GM06990 (cell line): ENCODE measurements around the gene GRK5.

Experiments used
- DNase-seq: peaks from one replicate; pipeline ENCODE4 v3.0.0-alpha.2; 2011; ENCODE audit not compliant: insufficient read length; ENCODE audit errors: extremely low read depth
- H3K27me3 ChIP-seq: replicated peaks from 2 replicates; pipeline ENCODE4 v1.6.0; 2011; ENCODE audit warnings: low read length; ENCODE audit not compliant: control insufficient read depth, insufficient read depth
- H3K36me3 ChIP-seq: 2 replicates; pipeline ENCODE4 v1.5.1; 2011; ENCODE audit warnings: low read length; ENCODE audit not compliant: control insufficient read depth, insufficient read depth
- H3K4me3 ChIP-seq: replicated peaks from 2 replicates; pipeline ENCODE4 v1.5.1; 2011; ENCODE audit warnings: low read depth, mild to moderate bottlenecking, control low read depth, low read length
- CTCF ChIP-seq: IDR thresholded peaks from 2 replicates; pipeline ENCODE4 v1.5.1; 2011; ENCODE audit warnings: low read length, control low read depth, mild to moderate bottlenecking, inconsistent platforms; ENCODE audit not compliant: insufficient read depth, poor library complexity, severe bottlenecking

The GRK5 gene

GRCh38 chr10:119494236-119495020 lies 287.1 kb downstream of the GRK5 start:
- no peaks in the 10 kb centered on the region; the same call in 1 of the 2 replicates for H3K36me3 ChIP-seq
- H3K27me3 ChIP-seq, result no peaks in the 10 kb centered on the region
- no peak for TF ChIP-seq CTCF
- DNase-seq, result no peak
- H3K4me3 ChIP-seq, result no peak overlapping the region

GRCh38 chr10:119495021-119495505 lies 287.7 kb downstream of the GRK5 start:
- no peak for TF ChIP-seq CTCF
- DNase-seq, result no peak
- Histone ChIP-seq H3K27me3 (no peaks in the 10 kb centered on the region), H3K4me3 (no peak overlapping the region), H3K36me3 (no peaks in the 10 kb centered on the region; the same call in 1 of the 2 replicates)

GRCh38 chr10:119495545-119495944 lies 288.2 kb downstream of the GRK5 start:
- Histone ChIP-seq H3K27me3 (no peaks in the 10 kb centered on the region), H3K36me3 (no peaks in the 10 kb centered on the region; the same call in 1 of the 2 replicates), H3K4me3 (no peak overlapping the region)
- no peak for DNase-seq
- no peak for TF ChIP-seq CTCF

GRCh38 chr10:119496273-119496672 lies 288.9 kb downstream of the GRK5 start:
- DNase-seq, result no peak
- no peak overlapping the region for H3K4me3 ChIP-seq
- no peak for TF ChIP-seq CTCF
- H3K36me3 ChIP-seq, result no peaks in the 10 kb centered on the region; the same call in 1 of the 2 replicates
- no peaks in the 10 kb centered on the region for H3K27me3 ChIP-seq

- H3K36me3 ChIP-seq, result no peaks in the 10 kb centered on the region; the same call in 1 of the 2 replicates
- no peak for DNase-seq
- H3K27me3 ChIP-seq, result no peaks in the 10 kb centered on the region
- no peak overlapping the region for H3K4me3 ChIP-seq
- TF ChIP-seq CTCF, result no peak
Observed at GRCh38 chr10:119497243-119497642, 289.9 kb downstream of the GRK5 start.
